Natural killer cell (primary cell): ENCODE results near the gene ST3GAL3. TPM values are rescaled to one million over a fixed set of nuclear protein-coding genes. Genes with fewer than 3 reads are reported as not detected.

Experiments used
- ATAC-seq, 3 donors: fragments of 150-1000 bp in 2 of 3; fragments of 200-7000 bp in 1 of 3; cut with Tn5 transposase; 1 replicate in 1 of 3; 2 replicates in 2 of 3; pipeline ENCODE4 v1.10.0; 2021; ENCODE audit warnings: mild to moderate bottlenecking in 2 of 3, moderate library complexity in 2 of 3
- DNase-seq, 2 donors: peaks; one replicate each; pipeline versions ENCODE4 v3.0.0 to v3.0.0-alpha.2; 2013 to 2021; ENCODE audit warnings: mixed read lengths in 1 of 2
- H3K27ac ChIP-seq: one replicate; pipeline ENCODE4 v1.5.1; 2013; ENCODE audit warnings: mild to moderate bottlenecking, low read length
- H3K27me3 ChIP-seq: one replicate; pipeline ENCODE4 v1.6.1; 2013; ENCODE audit warnings: low read length; ENCODE audit not compliant: control insufficient read depth, insufficient read depth
- H3K36me3 ChIP-seq: one replicate; pipeline ENCODE4 v1.6.1; 2013; ENCODE audit warnings: low read length; ENCODE audit not compliant: control insufficient read depth, insufficient read depth
- H3K4me1 ChIP-seq: one replicate; pipeline ENCODE4 v1.6.1; 2013; ENCODE audit warnings: low read length; ENCODE audit not compliant: control insufficient read depth, insufficient read depth
- H3K4me3 ChIP-seq: one replicate; pipeline ENCODE4 v1.5.1; 2013; ENCODE audit warnings: low read length
- H3K9me3 ChIP-seq: one replicate; pipeline ENCODE4 v1.6.1; 2013; ENCODE audit warnings: low read length; ENCODE audit not compliant: control insufficient read depth, insufficient read depth
- H3K27ac Mint-ChIP-seq, 2 donors: one replicate each; pipeline ENCODE4 v1.8.0; 2022; ENCODE audit warnings: mild to moderate bottlenecking in 2 of 2, mixed read lengths in 2 of 2, moderate library complexity in 1 of 2
- H3K27me3 Mint-ChIP-seq, 2 donors: one replicate each; pipeline ENCODE4 v1.8.0; 2022; ENCODE audit warnings: low read depth in 2 of 2, mixed read lengths in 2 of 2
- H3K36me3 Mint-ChIP-seq: one replicate; pipeline ENCODE4 v1.8.0; 2022; ENCODE audit warnings: mixed read lengths
- H3K4me1 Mint-ChIP-seq, 2 donors: one replicate each; pipeline ENCODE4 v1.8.0; 2022; ENCODE audit warnings: mixed read lengths in 2 of 2
- H3K4me3 Mint-ChIP-seq: one replicate; pipeline ENCODE4 v1.8.0; 2022; ENCODE audit warnings: mild to moderate bottlenecking, moderate library complexity, mixed read lengths
- H3K9me3 Mint-ChIP-seq, 2 donors: one replicate each; pipeline ENCODE4 v1.8.0; 2022; ENCODE audit warnings: mixed read lengths in 2 of 2
- CTCF ChIP-seq: fragments of 200-600 bp; IDR thresholded peaks from one replicate; pipeline ENCODE4 v1.8.0; 2022; ENCODE audit warnings: antibody characterized with exemption
- WGBS: methylation state at CpG from one replicate; pipeline ENCODE4 v1.1.7; 2013; ENCODE audit warnings: missing lambda C conversion rate; ENCODE audit not compliant: insufficient coverage; 5-methylcytosine and 5-hydroxymethylcytosine counted together
- intact Hi-C: fragments of 100-400 bp; cut with micrococcal nuclease; formaldehyde crosslinking; loops from one replicate; pipeline ENCODE4 v1.14.2; 2022
- total RNA-seq, 4 donors: library from RNA; stranded (reverse); fragments of 120-200 nt in 1 of 4; gene quantifications; one replicate each; pipeline versions ENCODE4 v1.2.3 to v1.2.4, GENCODE V29; 2013 to 2022

The ST3GAL3 gene
- total RNA-seq, 3 donors from 2014 or later (not counting 1 experiment from before 2014, with no cell fraction given): 22.2 to 27.3 (median 22.3) TPM

GRCh38 chr1:43851561-43852338 is 144.4 kb downstream of the ST3GAL3 start:
- no peaks in the 10 kb centered on the region for H3K36me3 Mint-ChIP-seq
- Histone ChIP-seq H3K36me3 (no peaks in the 10 kb centered on the region), H3K27ac (no peak overlapping the region), H3K4me3 (no peak overlapping the region), H3K4me1 (peaks cover 13% of the 10 kb centered on the region), H3K27me3 (no peaks in the 10 kb centered on the region), H3K9me3 (no peaks in the 10 kb centered on the region)
- H3K4me1 Mint-ChIP-seq: peaks cover 36% of the 10 kb centered on the region in 2 donors
- H3K9me3 Mint-ChIP-seq: no peaks in the 10 kb centered on the region
- peak overlapping the region; percentile 0 for H3K27ac Mint-ChIP-seq
- H3K4me3 Mint-ChIP-seq: no peak overlapping the region
- intact Hi-C loops: no loop called here
- ATAC-seq (no peak), DNase-seq (no peak)
- H3K27me3 Mint-ChIP-seq: no peaks in the 10 kb centered on the region
- WGBS: 92% methylated on average over 16 of the region's 17 CpGs
- no peak for TF ChIP-seq CTCF

- no peaks in the 10 kb centered on the region for H3K27me3 Mint-ChIP-seq
- no peak for TF ChIP-seq CTCF
- H3K4me1 Mint-ChIP-seq: peaks cover 36% of the 10 kb centered on the region in 2 donors
- WGBS: 47% methylated on average over 4 of the region's 7 CpGs
- H3K27ac ChIP-seq: peak overlapping the region; percentile 14
- no peaks in the 10 kb centered on the region for H3K36me3 ChIP-seq
- no peaks in the 10 kb centered on the region for H3K9me3 Mint-ChIP-seq
- intact Hi-C loops: no loop called here
- DNase-seq (peak; percentile 45 to 68), ATAC-seq (peak; percentile 64 to 86 (median 80))
- peak overlapping the region; percentile 0 for H3K27ac Mint-ChIP-seq
- H3K4me3 Mint-ChIP-seq: peak overlapping the region; percentile 43
- no peaks in the 10 kb centered on the region for H3K27me3 ChIP-seq
- H3K9me3 ChIP-seq: no peaks in the 10 kb centered on the region
- H3K36me3 Mint-ChIP-seq: no peaks in the 10 kb centered on the region
- H3K4me3 ChIP-seq: no peak overlapping the region
- peaks cover 13% of the 10 kb centered on the region for H3K4me1 ChIP-seq
Measured at GRCh38 chr1:43853161-43853921, 146.0 kb downstream of the ST3GAL3 start.

GRCh38 chr1:43854473-43854872 is 147.1 kb downstream of the ST3GAL3 start:
- no peaks in the 10 kb centered on the region for H3K36me3 Mint-ChIP-seq
- no peaks in the 10 kb centered on the region for H3K27me3 ChIP-seq
- 97% methylated on average over 4 of the region's 4 CpGs for WGBS
- no peak for TF ChIP-seq CTCF
- H3K4me3 ChIP-seq: no peak overlapping the region
- H3K4me3 Mint-ChIP-seq: no peak overlapping the region
- no peak overlapping the region for H3K27ac Mint-ChIP-seq
- H3K36me3 ChIP-seq: no peaks in the 10 kb centered on the region
- DNase-seq: no peak
- no peaks in the 10 kb centered on the region for H3K27me3 Mint-ChIP-seq
- H3K27ac ChIP-seq: no peak overlapping the region
- ATAC-seq: no peak
- H3K4me1 ChIP-seq: peaks cover 13% of the 10 kb centered on the region
- intact Hi-C loops: no loop called here
- peaks cover 36% of the 10 kb centered on the region in 2 donors for H3K4me1 Mint-ChIP-seq
- H3K9me3 ChIP-seq: no peaks in the 10 kb centered on the region
- no peaks in the 10 kb centered on the region for H3K9me3 Mint-ChIP-seq
